ENCODE results near the gene HK1.

- no peak for TF ChIP-seq U2AF1 (optimal IDR thresholded peaks at IDR 0.05; ENCODE audit: low read depth, low read length)
- no peak for TF ChIP-seq POLR2A (IDR thresholded peaks at IDR 0.05; ENCODE audit: insufficient read depth in 1 of 2, low read depth in 2 of 2, low read length in 2 of 2)
- TF ChIP-seq ZNF263 (CRISPR knock-in tag; IDR thresholded peaks at IDR 0.05), result no peak
Measured at GRCh38 chr10:69250041-69250440, 28.3 kb upstream of the HK1 start.

All from HepG2 (cell line).